Endodermal cell (in vitro differentiated cells): Measurements from ENCODE around the gene CD72. TPM values are rescaled to one million over a fixed set of nuclear protein-coding genes. Genes with fewer than 3 reads are reported as not detected.
A peak's percentile ranks its signal among the peaks of the same experiment; 100 is the strongest.

Source experiments
- DNase-seq: peaks from one replicate; pipeline ENCODE4 v3.0.0-alpha.2; 2017
- H3K27ac ChIP-seq: 2 replicates; pipeline ENCODE4 v1.5.1; 2013; ENCODE audit warnings: mild to moderate bottlenecking, low read depth, low read length, moderate library complexity
- H3K27me3 ChIP-seq: 2 replicates; pipeline ENCODE4 v1.6.1; 2013; ENCODE audit warnings: mild to moderate bottlenecking, low read length, moderate library complexity; ENCODE audit not compliant: insufficient read depth, control insufficient read depth, poor library complexity, severe bottlenecking
- H3K36me3 ChIP-seq: 2 replicates; pipeline ENCODE4 v1.7.0; 2013; ENCODE audit warnings: mild to moderate bottlenecking, low read length, moderate library complexity; ENCODE audit not compliant: control insufficient read depth, insufficient read depth
- H3K4me1 ChIP-seq: one replicate; pipeline ENCODE4 v1.7.0; 2013; ENCODE audit warnings: low read length; ENCODE audit not compliant: control insufficient read depth, insufficient read depth
- H3K4me3 ChIP-seq: 2 replicates; pipeline ENCODE4 v1.5.1; 2013; ENCODE audit warnings: mild to moderate bottlenecking, low read length, moderate library complexity
- H3K9ac ChIP-seq: 2 replicates; pipeline ENCODE4 v1.6.1; 2013; ENCODE audit warnings: mild to moderate bottlenecking, low read length, moderate library complexity; ENCODE audit not compliant: poor library complexity, severe bottlenecking; ENCODE audit errors: extremely low read depth
- H3K9me3 ChIP-seq: 2 replicates; pipeline ENCODE4 v1.6.1; 2013; ENCODE audit warnings: mild to moderate bottlenecking, low read length, moderate library complexity; ENCODE audit not compliant: control insufficient read depth
- H3K27ac Mint-ChIP-seq: 2 replicates; pipeline ENCODE4 v1.8.0; 2020; ENCODE audit warnings: mixed read lengths
- H3K27me3 Mint-ChIP-seq: 2 replicates; pipeline ENCODE4 v1.8.0; 2021; ENCODE audit warnings: mild to moderate bottlenecking, mixed read lengths; ENCODE audit not compliant: insufficient read depth
- H3K36me3 Mint-ChIP-seq: 2 replicates; pipeline ENCODE4 v1.8.0; 2020; ENCODE audit warnings: low read depth, mixed read lengths
- H3K4me1 Mint-ChIP-seq: 2 replicates; pipeline ENCODE4 v1.8.0; 2020; ENCODE audit warnings: mixed read lengths
- H3K4me3 Mint-ChIP-seq: 2 replicates; pipeline ENCODE4 v1.8.0; 2020; ENCODE audit warnings: mild to moderate bottlenecking, moderate library complexity, mixed read lengths
- H3K9me3 Mint-ChIP-seq: 2 replicates; pipeline ENCODE4 v1.8.0; 2020; ENCODE audit warnings: mild to moderate bottlenecking, mixed read lengths
- CTCF ChIP-seq: fragments of 200-600 bp; sonication (generic); conservative IDR thresholded peaks from 2 replicates; pipeline ENCODE4 v1.5.0; 2021; ENCODE audit warnings: antibody characterized with exemption, mild to moderate bottlenecking
- WGBS, 2 experiments: methylation state at CpG; one replicate each; pipeline versions ENCODE4 v1.1.5 to v1.1.7; 2013; ENCODE audit warnings: missing lambda C conversion rate in 2 of 2, mixed read lengths in 1 of 2; ENCODE audit not compliant: insufficient coverage in 1 of 2, insufficient read length in 1 of 2; 5-methylcytosine and 5-hydroxymethylcytosine counted together
- total RNA-seq, 2 donors: library from RNA; stranded (reverse); fragmentation: NEBNext Ultra II Directional in 1 of 2; extraction: Animal tissue kit (Norgen Biotek cat#: 25700) in 1 of 2; gene quantifications; 2 replicates in 1 of 2; 3 replicates in 1 of 2; pipeline ENCODE4 v1.2.1, GENCODE V29; 2021

CD72 gene
- total RNA-seq, 2 donors from 2014 or later, result 2.4 to 6.9 TPM

GRCh38 chr9:35605351-35606137 lies 12.7 kb downstream of the CD72 start:
- Histone ChIP-seq H3K9me3 (no peaks in the 10 kb centered on the region), H3K36me3 (peaks cover 14% of the 10 kb centered on the region), H3K27ac (no peak overlapping the region), H3K4me1 (peaks cover 6% of the 10 kb centered on the region), H3K9ac (peak overlapping the region; percentile 47), H3K4me3 (peak overlapping the region; percentile 94), H3K27me3 (no peaks in the 10 kb centered on the region)
- Mint-ChIP-seq H3K27me3 (peaks cover 2% of the 10 kb centered on the region), H3K4me1 (peaks cover 5% of the 10 kb centered on the region), H3K4me3 (peak overlapping the region; percentile 81), H3K9me3 (no peaks in the 10 kb centered on the region), H3K27ac (no peak overlapping the region), H3K36me3 (peaks cover 18% of the 10 kb centered on the region)
- peak; percentile 69 for DNase-seq
- WGBS, 2 experiments, result 0 to 2% methylated on average over 34 to 76 of the region's 76 CpGs
- TF ChIP-seq CTCF, result no peak

- H3K27ac ChIP-seq, result peak within 1 kb of the TSS; percentile 85
- DNase-seq, result peak; percentile 95
- H3K9me3 ChIP-seq, result no peaks in the 10 kb centered on the region
- Mint-ChIP-seq H3K4me1 (peaks cover 5% of the 10 kb centered on the region), H3K9me3 (no peaks in the 10 kb centered on the region), H3K27me3 (peaks cover 2% of the 10 kb centered on the region), H3K4me3 (peak within 1 kb of the TSS; percentile 81), H3K36me3 (peaks cover 18% of the 10 kb centered on the region), H3K27ac (peak within 1 kb of the TSS; percentile 98)
- H3K27me3 ChIP-seq, result no peaks in the 10 kb centered on the region
- peaks cover 6% of the 10 kb centered on the region for H3K4me1 ChIP-seq
- WGBS, 2 experiments, result 0 to 1% methylated on average over 15 to 55 of the region's 55 CpGs
- peak within 1 kb of the TSS; percentile 94 for H3K4me3 ChIP-seq
- peaks cover 14% of the 10 kb centered on the region for H3K36me3 ChIP-seq
- TF ChIP-seq CTCF, result no peak
- H3K9ac ChIP-seq, result peak within 1 kb of the TSS; percentile 70
These were observed 13.4 kb downstream of the CD72 start, which contains the start of gene TESK1 for GRCh38 chr9:35604578-35605350. Gene TESK1, plus strand, starts transcription at chr9:35605262. Its CDS starts 358 bp downstream, at chr9:35605620.

- peak overlapping the region; percentile 87 for H3K4me3 ChIP-seq
- Mint-ChIP-seq H3K4me1 (peaks cover 5% of the 10 kb centered on the region), H3K9me3 (no peaks in the 10 kb centered on the region), H3K36me3 (peaks cover 18% of the 10 kb centered on the region), H3K27ac (peak overlapping the region; percentile 98), H3K4me3 (peak overlapping the region; percentile 81), H3K27me3 (peaks cover 2% of the 10 kb centered on the region)
- peak; percentile 100 for DNase-seq
- H3K9ac ChIP-seq, result peak overlapping the region; percentile 70
- H3K4me1 ChIP-seq, result peaks cover 6% of the 10 kb centered on the region
- H3K9me3 ChIP-seq, result no peaks in the 10 kb centered on the region
- 0 to 1% methylated on average over 28 to 41 of the region's 41 CpGs for WGBS, 2 experiments
- H3K27ac ChIP-seq, result peak overlapping the region; percentile 85
- peaks cover 14% of the 10 kb centered on the region for H3K36me3 ChIP-seq
- no peaks in the 10 kb centered on the region for H3K27me3 ChIP-seq
- TF ChIP-seq CTCF, result peak; percentile 98
These were observed 14.1 kb downstream of the CD72 start for GRCh38 chr9:35603986-35604577.
